Activated naive CD8-positive, alpha-beta T cell treated with anti-CD3 and anti-CD28 coated beads for 36 hours (primary cell): ENCODE measurements around the gene OGA. TPM values are rescaled to one million over a fixed set of nuclear protein-coding genes. Genes with fewer than 3 reads are reported as not detected.

Experiments used
- DNase-seq: peaks from one replicate; pipeline ENCODE4 v3.0.0; 2021
- H3K27ac Mint-ChIP-seq: one replicate; pipeline ENCODE4 v1.8.0; 2022; ENCODE audit warnings: mild to moderate bottlenecking, moderate library complexity, mixed read lengths
- H3K27me3 Mint-ChIP-seq: one replicate; pipeline ENCODE4 v1.8.0; 2022; ENCODE audit warnings: mild to moderate bottlenecking, mixed read lengths
- H3K36me3 Mint-ChIP-seq: one replicate; pipeline ENCODE4 v1.8.0; 2021; ENCODE audit warnings: mild to moderate bottlenecking, mixed read lengths
- H3K4me1 Mint-ChIP-seq: one replicate; pipeline ENCODE4 v1.8.0; 2021; ENCODE audit warnings: mixed read lengths
- H3K4me3 Mint-ChIP-seq: one replicate; pipeline ENCODE4 v1.8.0; 2022; ENCODE audit warnings: mild to moderate bottlenecking, moderate library complexity, mixed read lengths
- H3K9me3 Mint-ChIP-seq: one replicate; pipeline ENCODE4 v1.8.0; 2022; ENCODE audit warnings: mixed read lengths
- total RNA-seq, 2 experiments: library from RNA; stranded (reverse); gene quantifications; one replicate each; pipeline ENCODE4 v1.2.3, GENCODE V29; 2021

OGA gene
- 100 to 1,000 TPM in 1 of 2 experiments, 10 to 100 TPM in 1; 92.2 to 100 TPM for total RNA-seq

DNA sequence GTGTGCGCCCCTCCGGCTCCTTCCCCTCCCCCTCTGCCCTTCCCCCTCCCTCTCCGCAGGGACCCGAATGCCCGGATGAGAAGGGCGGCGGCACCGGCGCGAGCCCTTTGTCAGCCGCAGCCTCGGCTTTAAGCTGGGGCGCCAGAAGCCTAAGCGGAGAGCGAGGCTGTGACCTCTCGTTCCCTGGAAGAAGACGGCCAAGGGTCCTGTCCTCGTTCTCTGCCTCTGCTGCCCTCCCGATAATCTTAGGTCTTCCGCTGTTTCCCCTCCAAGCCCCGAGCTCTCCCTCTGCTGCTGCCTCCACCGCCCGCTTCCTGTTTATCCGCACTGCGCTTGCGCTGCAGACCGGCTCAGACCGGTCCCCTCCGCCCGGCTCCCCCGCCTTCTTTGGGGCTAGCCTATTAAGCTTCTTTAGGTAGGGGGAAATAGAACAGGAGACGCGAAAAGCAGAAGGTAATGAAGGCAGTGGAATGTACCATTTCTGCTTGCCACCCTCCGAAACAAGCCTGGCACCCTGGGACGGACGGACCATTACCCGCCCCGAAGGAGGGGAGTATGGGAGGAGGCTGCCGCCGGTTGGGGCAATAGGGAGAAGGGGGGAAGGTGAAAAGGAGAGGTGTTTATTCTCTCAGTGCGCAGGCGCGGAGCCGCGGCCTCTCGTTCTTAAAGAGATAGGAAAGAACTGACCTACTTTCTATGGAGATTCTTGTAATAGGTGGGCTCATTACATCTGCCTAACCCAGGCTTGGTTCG, at the start of gene OGA:
Gene OGA (minus strand): TSS at position 326 of the 753 bp plus-strand sequence. CDS start 422 bp downstream, outside the sequence.
- H3K36me3 Mint-ChIP-seq, result peaks cover 24% of the 10 kb centered on the region
- H3K9me3 Mint-ChIP-seq, result no peaks in the 10 kb centered on the region
- H3K4me1 Mint-ChIP-seq, result peaks cover 44% of the 10 kb centered on the region
- H3K27ac Mint-ChIP-seq, result peak within 1 kb of the TSS; percentile 95
- peak; percentile 97 for DNase-seq
- peaks cover 4% of the 10 kb centered on the region for H3K27me3 Mint-ChIP-seq
- peak within 1 kb of the TSS; percentile 93 for H3K4me3 Mint-ChIP-seq

GRCh38 chr10:101867931-101868330, 49.7 kb upstream of the OGA start:
- H3K27ac Mint-ChIP-seq, result no peak overlapping the region

GRCh38 chr10:101859530-101859929, 41.3 kb upstream of the OGA start:
- H3K27me3 Mint-ChIP-seq, result no peaks in the 10 kb centered on the region
- no peak overlapping the region for H3K27ac Mint-ChIP-seq
- H3K36me3 Mint-ChIP-seq, result peaks cover 40% of the 10 kb centered on the region
- no peak overlapping the region for H3K4me3 Mint-ChIP-seq
- no peak for DNase-seq
- peaks cover 5% of the 10 kb centered on the region for H3K4me1 Mint-ChIP-seq
- peaks cover 9% of the 10 kb centered on the region for H3K9me3 Mint-ChIP-seq

More at GRCh38 chr10:101867931-101868330, 49.7 kb upstream of the OGA start:
- no peak overlapping the region for H3K4me3 Mint-ChIP-seq
- DNase-seq, result no peak
- no peaks in the 10 kb centered on the region for H3K4me1 Mint-ChIP-seq
- H3K9me3 Mint-ChIP-seq, result no peaks in the 10 kb centered on the region
- H3K27me3 Mint-ChIP-seq, result no peaks in the 10 kb centered on the region
- peaks cover 23% of the 10 kb centered on the region for H3K36me3 Mint-ChIP-seq

GRCh38 chr10:101858723-101859500, 40.7 kb upstream of the OGA start:
- Mint-ChIP-seq H3K4me3 (no peak overlapping the region), H3K4me1 (peaks cover 5% of the 10 kb centered on the region)

GRCh38 chr10:101857802-101858476, 39.7 kb upstream of the OGA start:
- H3K4me3 Mint-ChIP-seq, result no peak overlapping the region

More at GRCh38 chr10:101858723-101859500, 40.7 kb upstream of the OGA start:
- Mint-ChIP-seq H3K27ac (no peak overlapping the region), H3K9me3 (peaks cover 9% of the 10 kb centered on the region), H3K36me3 (peaks cover 35% of the 10 kb centered on the region), H3K27me3 (no peaks in the 10 kb centered on the region)
- DNase-seq, result no peak

GRCh38 chr10:101856626-101857025, 38.4 kb upstream of the OGA start:
- Mint-ChIP-seq H3K27ac (no peak overlapping the region), H3K9me3 (peaks cover 9% of the 10 kb centered on the region), H3K4me3 (no peak overlapping the region)

More at GRCh38 chr10:101857802-101858476, 39.7 kb upstream of the OGA start:
- Mint-ChIP-seq H3K27ac (no peak overlapping the region), H3K36me3 (peaks cover 32% of the 10 kb centered on the region), H3K4me1 (peaks cover 5% of the 10 kb centered on the region), H3K9me3 (peaks cover 9% of the 10 kb centered on the region), H3K27me3 (no peaks in the 10 kb centered on the region)
- DNase-seq, result no peak

DNA sequence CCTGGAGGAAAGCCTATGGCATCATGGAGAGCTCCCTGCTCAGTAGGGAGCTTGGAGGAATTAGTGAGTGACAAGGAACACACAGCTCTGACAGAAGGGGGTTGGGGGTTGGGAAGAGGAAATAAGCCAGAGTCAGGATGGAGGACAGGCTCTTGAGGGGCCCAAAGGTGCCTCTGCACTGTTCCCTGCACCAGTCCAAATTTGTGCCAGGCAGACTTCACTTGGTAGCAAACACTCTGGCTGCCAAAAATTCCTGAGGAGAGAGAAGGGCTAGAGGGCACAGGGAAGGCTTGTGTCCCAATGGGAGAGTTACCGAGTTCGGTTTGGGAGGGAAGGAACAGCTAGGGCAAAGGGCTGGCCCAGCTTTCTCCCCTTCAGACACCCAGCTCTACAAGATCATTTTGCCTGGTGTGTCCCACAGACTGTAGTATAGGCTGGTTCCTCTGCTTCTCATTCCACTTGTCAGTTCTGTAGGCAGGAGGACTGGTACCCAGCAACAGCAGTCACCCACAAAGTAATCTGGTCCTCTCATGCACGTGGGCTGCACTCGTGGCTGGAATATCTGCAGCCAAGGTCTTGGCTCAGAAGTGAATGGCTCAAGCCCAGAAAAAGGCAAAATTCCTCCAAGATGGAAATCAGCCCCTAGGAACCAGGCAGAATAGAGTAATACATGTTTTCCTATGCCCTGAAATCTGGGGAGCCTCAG, 33.3 kb upstream of the OGA start:
- Mint-ChIP-seq H3K4me1 (peaks cover 2% of the 10 kb centered on the region), H3K4me3 (no peak overlapping the region), H3K36me3 (peaks cover 10% of the 10 kb centered on the region), H3K9me3 (no peaks in the 10 kb centered on the region), H3K27ac (no peak overlapping the region), H3K27me3 (no peaks in the 10 kb centered on the region)
- DNase-seq, result no peak

More at GRCh38 chr10:101856626-101857025, 38.4 kb upstream of the OGA start:
- H3K4me1 Mint-ChIP-seq, result peaks cover 5% of the 10 kb centered on the region
- H3K36me3 Mint-ChIP-seq, result peaks cover 28% of the 10 kb centered on the region
- DNase-seq, result no peak
- H3K27me3 Mint-ChIP-seq, result no peaks in the 10 kb centered on the region

DNA sequence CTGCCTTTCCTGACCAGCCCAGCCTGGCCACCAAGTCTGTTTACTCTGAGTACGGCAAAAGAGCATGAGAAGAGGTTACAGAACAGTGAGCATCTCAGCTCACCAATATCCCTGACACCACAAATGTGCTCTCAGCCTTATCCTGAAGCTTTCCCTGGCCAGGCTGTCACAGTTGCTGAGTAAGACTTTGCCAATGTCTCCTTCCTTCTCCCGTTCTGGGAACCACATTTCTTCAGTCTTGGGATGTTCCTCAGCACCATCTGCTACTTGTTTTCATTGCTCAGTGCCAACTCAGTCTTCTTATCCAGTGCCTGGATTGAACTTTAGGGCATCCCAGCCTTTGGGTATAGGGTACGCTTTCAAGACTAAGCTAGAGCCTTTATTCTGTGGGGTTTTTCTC, 32.5 kb upstream of the OGA start:
- no peaks in the 10 kb centered on the region for H3K27me3 Mint-ChIP-seq
- peaks cover 13% of the 10 kb centered on the region for H3K36me3 Mint-ChIP-seq
- no peak overlapping the region for H3K27ac Mint-ChIP-seq
- peaks cover 2% of the 10 kb centered on the region for H3K4me1 Mint-ChIP-seq
- DNase-seq, result no peak
- no peaks in the 10 kb centered on the region for H3K9me3 Mint-ChIP-seq
- no peak overlapping the region for H3K4me3 Mint-ChIP-seq

DNA sequence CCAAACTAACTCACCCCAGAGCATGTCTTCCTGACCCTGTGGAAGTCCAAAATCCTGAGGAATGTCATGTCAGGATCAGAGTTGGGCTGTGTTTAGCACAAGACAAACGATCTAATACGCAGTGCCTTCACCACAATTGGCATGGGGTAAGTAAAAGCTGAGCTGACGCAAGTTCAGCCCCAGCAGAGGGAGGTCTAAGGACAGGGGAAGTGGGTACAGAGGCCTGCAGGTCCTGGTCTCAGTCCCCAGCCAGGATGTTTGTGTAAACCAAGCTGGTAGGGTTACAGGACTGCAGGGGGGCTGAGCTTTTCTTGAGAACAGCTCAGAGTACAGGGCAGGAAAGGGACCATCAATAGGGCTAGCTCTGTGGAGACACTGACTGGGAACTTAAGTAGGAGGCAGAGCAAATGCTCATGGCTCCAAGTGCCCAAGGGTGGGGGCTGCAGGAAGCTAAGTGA, 30.7 kb upstream of the OGA start:
- H3K36me3 Mint-ChIP-seq, result peaks cover 13% of the 10 kb centered on the region
- peaks cover 10% of the 10 kb centered on the region for H3K27me3 Mint-ChIP-seq
- H3K4me3 Mint-ChIP-seq, result no peak overlapping the region
- peaks cover 5% of the 10 kb centered on the region for H3K4me1 Mint-ChIP-seq
- H3K27ac Mint-ChIP-seq, result no peak overlapping the region
- H3K9me3 Mint-ChIP-seq, result no peaks in the 10 kb centered on the region
- no peak for DNase-seq

GRCh38 chr10:101848408-101848807, 30.2 kb upstream of the OGA start:
- H3K4me3 Mint-ChIP-seq, result no peak overlapping the region
- no peak overlapping the region for H3K27ac Mint-ChIP-seq
- DNase-seq, result no peak
- no peaks in the 10 kb centered on the region for H3K9me3 Mint-ChIP-seq
- peaks cover 10% of the 10 kb centered on the region for H3K27me3 Mint-ChIP-seq
- H3K36me3 Mint-ChIP-seq, result peaks cover 13% of the 10 kb centered on the region
- H3K4me1 Mint-ChIP-seq, result peaks cover 5% of the 10 kb centered on the region

- Mint-ChIP-seq H3K27me3 (peaks cover 28% of the 10 kb centered on the region), H3K4me3 (no peak overlapping the region), H3K4me1 (peaks cover 26% of the 10 kb centered on the region), H3K36me3 (peaks cover 11% of the 10 kb centered on the region), H3K9me3 (no peaks in the 10 kb centered on the region), H3K27ac (no peak overlapping the region)
- DNase-seq, result no peak
Measured at GRCh38 chr10:101845893-101846292, 27.6 kb upstream of the OGA start.

DNA sequence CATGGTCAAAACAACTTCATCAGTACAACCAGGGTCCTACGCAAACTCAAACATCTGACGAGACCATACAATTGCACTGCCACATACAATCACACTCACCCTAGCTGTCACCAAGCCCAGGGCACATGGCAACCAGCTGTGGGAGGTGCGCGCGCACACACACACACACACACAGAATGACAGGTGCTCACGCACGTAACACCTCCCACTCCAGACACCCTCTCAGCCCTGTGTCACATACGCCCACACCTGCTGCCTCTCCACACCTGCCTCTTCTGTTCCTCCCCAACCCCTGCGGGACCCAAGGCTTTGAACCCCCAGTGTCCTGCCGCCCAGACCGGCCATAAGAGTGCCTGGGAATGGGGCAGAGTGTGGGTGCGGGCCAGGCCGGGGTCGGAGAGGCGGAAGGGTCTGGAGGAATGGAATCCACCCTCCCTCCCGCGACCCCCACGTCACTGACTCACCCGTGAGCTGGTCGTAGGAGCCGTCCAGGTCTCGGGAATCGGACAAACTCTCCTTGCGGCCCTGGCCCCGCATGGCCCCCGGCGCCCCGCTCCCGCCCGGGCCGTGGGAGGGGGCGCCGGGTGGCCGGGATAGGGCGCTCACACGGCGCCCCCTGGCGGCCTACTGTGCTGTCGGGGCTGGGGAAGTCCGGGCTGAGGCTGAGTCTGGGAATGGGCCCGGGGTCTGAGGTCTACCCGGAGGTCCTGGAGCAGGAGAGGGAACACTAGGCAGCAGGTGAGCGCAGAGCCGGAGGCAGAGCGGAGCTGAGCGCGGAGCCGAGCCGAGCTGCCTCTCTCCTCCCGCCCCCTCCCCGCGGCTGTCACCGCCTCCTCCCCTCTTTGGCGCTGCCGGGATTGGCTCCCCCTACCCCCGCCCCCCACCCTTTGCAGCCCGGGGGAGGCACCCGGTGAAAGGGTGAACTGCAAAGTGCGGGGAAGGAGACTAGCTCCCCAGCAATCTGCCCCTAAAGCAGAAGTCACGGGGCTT, 25.1 kb upstream of the OGA start, which contains the start of gene KCNIP2:
Gene KCNIP2 (minus strand): TSS at position 769 of the 990 bp plus-strand sequence. CDS start 232 bp downstream, at position 537.
- Mint-ChIP-seq H3K36me3 (peaks cover 9% of the 10 kb centered on the region), H3K27ac (no peak within 1 kb of the TSS), H3K4me3 (peak within 1 kb of the TSS; percentile 66), H3K9me3 (no peaks in the 10 kb centered on the region), H3K4me1 (peaks cover 38% of the 10 kb centered on the region), H3K27me3 (peaks cover 28% of the 10 kb centered on the region)
- peak; percentile 58 for DNase-seq

GRCh38 chr10:101841826-101842225, 23.6 kb upstream of the OGA start:
- peaks cover 38% of the 10 kb centered on the region for H3K4me1 Mint-ChIP-seq
- H3K36me3 Mint-ChIP-seq, result peaks cover 3% of the 10 kb centered on the region

More at GRCh38 chr10:101841826-101842225, 23.6 kb upstream of the OGA start:
- Mint-ChIP-seq H3K4me3 (no peak overlapping the region), H3K9me3 (no peaks in the 10 kb centered on the region), H3K27ac (no peak overlapping the region), H3K27me3 (peaks cover 28% of the 10 kb centered on the region)
- no peak for DNase-seq
